Measurements from ENCODE around the gene PPP6C. TPM values are rescaled to one million over a fixed set of nuclear protein-coding genes. Genes with fewer than 3 reads are reported as not detected.

PPP6C gene
- total RNA-seq = 12.7 and 13.0 TPM in 2 replicates

GRCh38 chr9:125189361-125190289 is at the start of gene PPP6C:
Gene PPP6C (minus strand): TSS chr9:125189803. CDS start chr9:125189718, 85 bp downstream.

GRCh38 chr9:125200216-125201047 is 10.8 kb upstream of the PPP6C start, which contains the start of gene RABEPK:
Gene RABEPK (plus strand): TSS chr9:125200542. CDS start chr9:125203014, 2,472 bp downstream.

GRCh38 chr9:125143377-125144090 is 46.1 kb downstream of the PPP6C start, which contains the start of gene SCAI:
Gene SCAI (minus strand): TSS chr9:125143528. CDS start chr9:125143437, 91 bp downstream.

Other genes with a start within 250 kb of the PPP6C start
- 7.9 and 13.4 TPM in 2 replicates for gene GOLGA1, start 248.7 kb downstream of the PPP6C start, total RNA-seq
- 4.6 and 7.6 TPM in 2 replicates for gene SCAI, start 46.3 kb downstream of the PPP6C start, total RNA-seq
- gene RABEPK, start 10.7 kb upstream of the PPP6C start, total RNA-seq = 23.4 and 52.1 TPM in 2 replicates
- 355 and 538 TPM in 2 replicates for gene HSPA5, start 51.5 kb upstream of the PPP6C start, total RNA-seq
- gene GAPVD1, start 72.0 kb upstream of the PPP6C start, total RNA-seq = 40.6 and 50.8 TPM in 2 replicates

Data from regular cardiac myocyte (primary cell).